Measurements from ENCODE around the gene SSR3.

The SSR3 gene

DNA sequence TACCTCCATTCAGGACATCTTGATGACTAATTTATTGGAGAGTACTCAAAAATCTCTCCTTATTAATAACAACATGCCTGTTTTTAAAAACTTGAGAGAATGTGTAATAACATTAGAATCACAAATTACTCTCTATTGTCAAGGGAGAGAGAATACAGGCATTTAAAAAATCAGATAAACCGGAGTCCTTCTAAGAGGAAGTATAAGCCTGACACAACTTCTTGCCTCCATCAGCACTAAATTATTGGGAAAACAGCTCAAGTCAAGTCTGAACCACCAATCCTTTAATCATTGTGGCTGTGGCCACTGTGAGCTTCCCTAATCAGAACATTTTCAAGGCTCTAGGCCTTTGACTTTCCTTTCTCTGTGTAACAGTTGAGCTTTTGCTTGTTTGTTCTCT, 38.0 kb downstream of the SSR3 start (continued):
- TF ChIP-seq, protein P1, sequence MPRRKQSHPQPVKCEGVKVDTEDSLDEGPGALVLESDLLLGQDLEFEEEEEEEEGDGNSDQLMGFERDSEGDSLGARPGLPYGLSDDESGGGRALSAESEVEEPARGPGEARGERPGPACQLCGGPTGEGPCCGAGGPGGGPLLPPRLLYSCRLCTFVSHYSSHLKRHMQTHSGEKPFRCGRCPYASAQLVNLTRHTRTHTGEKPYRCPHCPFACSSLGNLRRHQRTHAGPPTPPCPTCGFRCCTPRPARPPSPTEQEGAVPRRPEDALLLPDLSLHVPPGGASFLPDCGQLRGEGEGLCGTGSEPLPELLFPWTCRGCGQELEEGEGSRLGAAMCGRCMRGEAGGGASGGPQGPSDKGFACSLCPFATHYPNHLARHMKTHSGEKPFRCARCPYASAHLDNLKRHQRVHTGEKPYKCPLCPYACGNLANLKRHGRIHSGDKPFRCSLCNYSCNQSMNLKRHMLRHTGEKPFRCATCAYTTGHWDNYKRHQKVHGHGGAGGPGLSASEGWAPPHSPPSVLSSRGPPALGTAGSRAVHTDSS (tag by site-specific recombination; IDR thresholded peaks at IDR 0.05): no peak

DNA sequence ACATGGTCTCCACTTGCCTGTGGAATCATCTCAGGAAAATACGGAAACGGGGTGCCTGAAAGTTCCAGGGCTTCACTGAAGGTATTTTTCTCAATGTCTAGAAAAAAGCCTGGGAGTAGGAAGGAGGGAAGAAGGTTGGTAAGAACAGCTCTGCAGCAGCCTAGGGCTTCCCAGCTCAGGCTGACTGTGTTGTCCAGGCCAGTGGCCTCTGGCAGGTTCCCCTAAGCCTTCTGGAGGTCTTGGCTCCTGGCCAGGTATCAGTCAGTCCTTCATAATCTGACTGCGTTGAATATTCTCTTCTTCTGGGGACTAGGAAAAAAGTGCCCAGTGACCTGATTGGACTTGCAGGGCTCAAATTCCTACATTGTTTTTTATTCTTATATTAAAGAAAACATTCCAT, 38.6 kb downstream of the SSR3 start:
- POLR2A ChIA-PET: no interaction called here
- H3K9me3 ChIP-seq (ENCODE audit: control insufficient read depth, insufficient read depth, low read depth, low read length): no peaks in the 10 kb centered on the region
- TF ChIP-seq YY1 (tag by site-specific recombination; IDR thresholded peaks at IDR 0.05) (no peak), ZNF121 (tag by site-specific recombination; IDR thresholded peaks at IDR 0.05) (no peak), ZNF677 (tag by site-specific recombination; IDR thresholded peaks at IDR 0.05) (peak; percentile 97), SETDB1 (IDR thresholded peaks at IDR 0.05; ENCODE audit: insufficient read length, low read length) (no peak), ZNF211 (tag by site-specific recombination; IDR thresholded peaks at IDR 0.05; ENCODE audit: low read depth) (no peak), ZNF585B (tag by site-specific recombination; IDR thresholded peaks at IDR 0.05) (no peak), ZNF19 (tag by site-specific recombination; IDR thresholded peaks at IDR 0.05; ENCODE audit: low read depth) (no peak)
- TF ChIP-seq, protein P2, sequence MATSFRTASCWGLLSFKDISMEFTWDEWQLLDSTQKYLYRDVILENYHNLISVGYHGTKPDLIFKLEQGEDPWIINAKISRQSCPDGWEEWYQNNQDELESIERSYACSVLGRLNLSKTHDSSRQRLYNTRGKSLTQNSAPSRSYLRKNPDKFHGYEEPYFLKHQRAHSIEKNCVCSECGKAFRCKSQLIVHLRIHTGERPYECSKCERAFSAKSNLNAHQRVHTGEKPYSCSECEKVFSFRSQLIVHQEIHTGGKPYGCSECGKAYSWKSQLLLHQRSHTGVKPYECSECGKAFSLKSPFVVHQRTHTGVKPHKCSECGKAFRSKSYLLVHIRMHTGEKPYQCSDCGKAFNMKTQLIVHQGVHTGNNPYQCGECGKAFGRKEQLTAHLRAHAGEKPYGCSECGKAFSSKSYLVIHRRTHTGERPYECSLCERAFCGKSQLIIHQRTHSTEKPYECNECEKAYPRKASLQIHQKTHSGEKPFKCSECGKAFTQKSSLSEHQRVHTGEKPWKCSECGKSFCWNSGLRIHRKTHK (tag by site-specific recombination; IDR thresholded peaks at IDR 0.05): no peak
- H3K36me3 ChIP-seq (ENCODE audit: control insufficient read depth in 2 of 2, insufficient read depth in 1 of 2, low read length in 2 of 2): no peaks in the 10 kb centered on the region
- no peaks in the 10 kb centered on the region for H3K4me1 ChIP-seq (ENCODE audit: control insufficient read depth, insufficient read depth, low read length)
- CTCF ChIA-PET: interaction anchor here (0.6 to 1.7 kb wide), 4 partner anchors 8 to 472 kb away, joined by 3 to 5 read pairs (median 4); no protein-coding TSS in a partner anchor
- no peak overlapping the region for H3K4me3 ChIP-seq (ENCODE audit: low read depth, low read length)
- H3K27ac ChIP-seq (ENCODE audit: extremely low read depth, low read depth, low read length): no peak overlapping the region

DNA sequence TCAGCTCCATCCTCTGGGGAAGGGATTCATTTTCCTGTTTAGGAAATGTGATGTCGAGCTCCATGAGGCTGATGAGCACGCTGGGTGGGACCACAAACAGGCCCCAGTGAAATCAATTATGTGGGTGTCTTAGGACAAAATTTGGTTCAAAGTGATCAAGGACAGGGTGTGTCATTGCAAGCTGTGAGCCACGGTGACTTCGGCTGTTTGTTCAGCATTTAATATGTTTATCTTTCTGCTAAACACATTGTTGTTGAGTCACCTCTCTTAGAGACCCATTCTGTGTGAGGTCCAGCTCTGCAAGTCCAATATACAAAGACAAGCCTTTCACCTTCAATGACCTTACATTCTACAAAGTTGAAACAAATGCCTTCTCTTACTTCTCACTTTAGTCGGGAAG, 41.3 kb downstream of the SSR3 start:
- Histone ChIP-seq H3K27ac (ENCODE audit: extremely low read depth, low read depth, low read length) (no peak overlapping the region), H3K9me3 (ENCODE audit: control insufficient read depth, insufficient read depth, low read depth, low read length) (no peaks in the 10 kb centered on the region), H3K4me1 (ENCODE audit: control insufficient read depth, insufficient read depth, low read length) (no peaks in the 10 kb centered on the region), H3K4me3 (ENCODE audit: low read depth, low read length) (no peak overlapping the region), H3K36me3 (ENCODE audit: control insufficient read depth in 2 of 2, insufficient read depth in 1 of 2, low read length in 2 of 2) (no peaks in the 10 kb centered on the region)
- TF ChIP-seq, protein P3, sequence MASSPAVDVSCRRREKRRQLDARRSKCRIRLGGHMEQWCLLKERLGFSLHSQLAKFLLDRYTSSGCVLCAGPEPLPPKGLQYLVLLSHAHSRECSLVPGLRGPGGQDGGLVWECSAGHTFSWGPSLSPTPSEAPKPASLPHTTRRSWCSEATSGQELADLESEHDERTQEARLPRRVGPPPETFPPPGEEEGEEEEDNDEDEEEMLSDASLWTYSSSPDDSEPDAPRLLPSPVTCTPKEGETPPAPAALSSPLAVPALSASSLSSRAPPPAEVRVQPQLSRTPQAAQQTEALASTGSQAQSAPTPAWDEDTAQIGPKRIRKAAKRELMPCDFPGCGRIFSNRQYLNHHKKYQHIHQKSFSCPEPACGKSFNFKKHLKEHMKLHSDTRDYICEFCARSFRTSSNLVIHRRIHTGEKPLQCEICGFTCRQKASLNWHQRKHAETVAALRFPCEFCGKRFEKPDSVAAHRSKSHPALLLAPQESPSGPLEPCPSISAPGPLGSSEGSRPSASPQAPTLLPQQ (tag by site-specific recombination; IDR thresholded peaks at IDR 0.05): peak; percentile 34; the same call in 1 of the 2 replicates
- TF ChIP-seq ZNF2 (tag by site-specific recombination; IDR thresholded peaks at IDR 0.05): no peak
- POLR2A ChIA-PET: no interaction called here
- CTCF ChIA-PET: interaction anchor here (0.6 to 2.3 kb wide), 4 partner anchors 10 to 363 kb away, joined by 3 to 12 read pairs (median 5); no protein-coding TSS in a partner anchor

DNA sequence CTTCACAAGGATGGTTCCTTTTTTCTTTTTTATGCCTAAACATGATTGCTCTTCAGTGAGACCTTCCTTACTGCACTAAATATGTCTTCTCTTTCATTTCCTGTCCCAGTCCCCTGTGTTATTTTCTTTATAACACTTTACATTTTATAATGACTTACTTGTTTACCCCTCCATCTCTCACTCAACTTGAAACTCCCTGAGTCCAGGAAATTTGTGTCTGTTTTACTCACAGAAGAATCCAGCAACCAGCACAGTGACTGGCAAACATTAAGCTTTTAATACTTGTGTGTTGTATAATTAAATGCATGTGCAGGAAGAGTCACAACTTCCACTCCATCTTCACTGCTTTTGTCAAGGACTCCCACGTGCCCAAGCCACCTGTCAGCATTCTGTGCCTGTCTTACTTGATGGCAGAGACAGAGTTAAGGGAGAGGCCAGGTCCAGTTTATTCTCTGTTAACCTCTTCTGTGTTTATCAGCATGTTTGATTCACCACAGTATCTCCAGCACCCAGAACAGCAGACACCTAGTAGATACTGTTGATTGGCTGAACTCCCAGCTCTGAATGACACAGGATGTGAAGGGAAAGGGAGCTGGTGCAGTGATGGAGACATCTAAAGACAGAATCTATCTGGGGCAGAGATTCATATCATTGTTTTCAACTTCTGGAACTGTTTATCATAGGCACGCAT, 42.8 kb downstream of the SSR3 start:
- CTCF ChIA-PET: interaction anchor here (0.6 to 2.3 kb wide), 7 partner anchors 9 to 520 kb away, joined by 3 to 12 read pairs (median 3); no protein-coding TSS in a partner anchor

More for the DNA sequence above, 42.8 kb downstream of the SSR3 start:
- Histone ChIP-seq H3K4me1 (ENCODE audit: control insufficient read depth, insufficient read depth, low read length) (no peaks in the 10 kb centered on the region), H3K27ac (ENCODE audit: extremely low read depth, low read depth, low read length) (no peak overlapping the region), H3K36me3 (ENCODE audit: control insufficient read depth in 2 of 2, insufficient read depth in 1 of 2, low read length in 2 of 2) (no peaks in the 10 kb centered on the region), H3K4me3 (ENCODE audit: low read depth, low read length) (no peak overlapping the region), H3K9me3 (ENCODE audit: control insufficient read depth, insufficient read depth, low read depth, low read length) (no peaks in the 10 kb centered on the region)
- POLR2A ChIA-PET: no interaction called here
- TF ChIP-seq, protein P4, sequence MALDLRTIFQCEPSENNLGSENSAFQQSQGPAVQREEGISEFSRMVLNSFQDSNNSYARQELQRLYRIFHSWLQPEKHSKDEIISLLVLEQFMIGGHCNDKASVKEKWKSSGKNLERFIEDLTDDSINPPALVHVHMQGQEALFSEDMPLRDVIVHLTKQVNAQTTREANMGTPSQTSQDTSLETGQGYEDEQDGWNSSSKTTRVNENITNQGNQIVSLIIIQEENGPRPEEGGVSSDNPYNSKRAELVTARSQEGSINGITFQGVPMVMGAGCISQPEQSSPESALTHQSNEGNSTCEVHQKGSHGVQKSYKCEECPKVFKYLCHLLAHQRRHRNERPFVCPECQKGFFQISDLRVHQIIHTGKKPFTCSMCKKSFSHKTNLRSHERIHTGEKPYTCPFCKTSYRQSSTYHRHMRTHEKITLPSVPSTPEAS (tag by site-specific recombination; IDR thresholded peaks at IDR 0.05): no peak
- no peak for TF ChIP-seq ZIC2 (tag by site-specific recombination; IDR thresholded peaks at IDR 0.05)
- no peak for TF ChIP-seq ZNF214 (tag by site-specific recombination; IDR thresholded peaks at IDR 0.05; ENCODE audit: borderline replicate concordance)
- TF ChIP-seq ZFP37 (tag by site-specific recombination; IDR thresholded peaks at IDR 0.05): no peak
- TF ChIP-seq ZNF114 (tag by site-specific recombination; IDR thresholded peaks at IDR 0.05): no peak
- TF ChIP-seq ZNF629 (tag by site-specific recombination; IDR thresholded peaks at IDR 0.05): no peak
